Stimulated activated CD8-positive, alpha-beta memory T cell treated with anti-CD3 and anti-CD28 coated beads, Interleukin-12 subunit alpha, Interleukin-12 subunit beta, amount 100 ng/mL, for 1 hour (primary cell): ENCODE results near the gene SHANK2.

Source experiments
- DNase-seq: peaks from one replicate; pipeline ENCODE4 v3.0.0-alpha.2; 2020; ENCODE audit warnings: low read depth

Gene SHANK2

GRCh38 chr11:71222318-71223080, 29.9 kb downstream of the SHANK2 start:
- no peak for DNase-seq

GRCh38 chr11:71221821-71222220, 30.6 kb downstream of the SHANK2 start:
- DNase-seq = no peak

GRCh38 chr11:71221201-71221600, 31.2 kb downstream of the SHANK2 start:
- DNase-seq = no peak

GRCh38 chr11:71218789-71219499, 33.4 kb downstream of the SHANK2 start:
- no peak for DNase-seq

- DNase-seq = no peak
Observed at GRCh38 chr11:71215425-71215965, 36.9 kb downstream of the SHANK2 start.

DNA sequence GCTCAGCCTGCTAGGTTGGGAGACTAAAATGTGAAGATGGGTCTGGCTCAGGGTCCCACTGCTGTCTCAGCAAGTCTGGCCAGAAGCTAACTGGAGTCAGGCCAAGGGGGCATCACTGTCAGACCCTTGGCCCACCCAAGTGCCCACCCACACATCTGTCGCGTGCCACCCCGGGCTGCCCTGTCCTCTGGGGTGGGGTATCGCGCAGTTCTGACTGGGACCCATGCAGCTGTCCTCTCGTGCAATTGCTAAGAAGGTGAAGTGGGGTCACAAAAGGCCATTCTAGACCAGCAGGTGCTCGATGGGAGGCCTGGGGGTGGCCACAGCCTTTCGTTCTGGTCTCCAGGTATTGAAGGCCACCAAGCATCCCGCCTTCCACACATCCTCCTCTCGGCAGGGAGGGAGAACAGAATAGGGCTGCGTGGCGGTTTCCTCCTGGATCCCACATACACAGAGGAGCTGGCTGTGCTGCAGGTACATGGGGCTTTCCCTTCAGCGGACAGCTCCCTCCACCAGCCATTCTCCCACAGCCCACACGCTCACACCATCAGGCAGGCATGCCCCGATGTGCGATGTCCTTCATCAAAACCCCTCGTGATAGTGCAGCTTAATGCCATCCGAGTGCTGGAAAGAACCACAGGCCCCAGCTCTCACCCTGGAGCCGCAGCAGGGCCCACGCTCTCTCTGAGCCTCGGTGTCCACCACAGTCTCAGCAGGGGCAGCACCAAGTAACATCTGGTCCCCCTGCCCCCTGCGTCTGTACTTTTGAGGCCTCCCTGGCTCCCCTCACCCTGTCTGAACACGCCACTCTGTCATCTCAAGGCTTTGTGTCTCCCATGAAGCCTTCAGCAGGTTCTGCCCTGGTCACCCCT, 37.6 kb downstream of the SHANK2 start:
- no peak for DNase-seq

DNA sequence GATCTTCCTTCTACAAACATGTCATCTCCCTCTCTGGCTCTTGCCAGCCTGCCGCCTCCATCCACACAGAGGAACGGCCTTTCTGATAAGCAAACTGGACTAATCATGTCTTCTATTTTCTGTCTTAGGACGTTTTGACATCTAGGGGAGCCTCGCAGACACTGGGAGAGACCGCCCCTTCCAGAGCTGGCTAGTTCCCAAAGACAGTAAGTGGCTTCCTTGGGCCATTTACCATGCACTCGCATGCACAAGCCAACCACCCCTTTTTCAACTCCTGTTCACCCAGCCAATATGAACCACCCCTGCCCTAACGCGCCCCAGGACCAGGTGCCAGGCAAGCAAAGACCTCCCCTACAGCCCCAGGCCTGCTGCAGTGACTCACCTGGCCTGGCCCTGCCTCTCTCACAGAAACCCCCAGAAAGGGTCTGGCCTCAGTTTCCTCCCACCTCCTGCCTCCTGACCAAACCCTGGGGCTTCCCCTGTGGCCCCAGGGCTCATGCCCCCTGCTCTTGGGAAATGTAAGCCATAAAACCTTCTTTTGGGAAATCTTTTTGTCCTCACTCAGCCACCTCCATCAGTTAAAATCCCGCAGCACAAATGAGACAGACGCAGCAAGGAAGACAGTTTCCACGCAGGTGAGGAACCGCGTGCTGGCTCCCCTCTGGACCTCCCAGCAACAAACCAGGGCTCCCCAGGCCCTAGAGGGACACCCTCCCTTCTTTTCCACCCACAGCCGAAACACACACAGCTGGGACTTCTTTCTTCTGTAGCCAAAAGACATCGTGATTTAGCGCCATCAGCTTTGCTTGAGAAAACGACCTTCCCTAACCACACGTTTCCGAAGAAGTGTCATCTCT, 38.5 kb downstream of the SHANK2 start:
- no peak for DNase-seq

DNA sequence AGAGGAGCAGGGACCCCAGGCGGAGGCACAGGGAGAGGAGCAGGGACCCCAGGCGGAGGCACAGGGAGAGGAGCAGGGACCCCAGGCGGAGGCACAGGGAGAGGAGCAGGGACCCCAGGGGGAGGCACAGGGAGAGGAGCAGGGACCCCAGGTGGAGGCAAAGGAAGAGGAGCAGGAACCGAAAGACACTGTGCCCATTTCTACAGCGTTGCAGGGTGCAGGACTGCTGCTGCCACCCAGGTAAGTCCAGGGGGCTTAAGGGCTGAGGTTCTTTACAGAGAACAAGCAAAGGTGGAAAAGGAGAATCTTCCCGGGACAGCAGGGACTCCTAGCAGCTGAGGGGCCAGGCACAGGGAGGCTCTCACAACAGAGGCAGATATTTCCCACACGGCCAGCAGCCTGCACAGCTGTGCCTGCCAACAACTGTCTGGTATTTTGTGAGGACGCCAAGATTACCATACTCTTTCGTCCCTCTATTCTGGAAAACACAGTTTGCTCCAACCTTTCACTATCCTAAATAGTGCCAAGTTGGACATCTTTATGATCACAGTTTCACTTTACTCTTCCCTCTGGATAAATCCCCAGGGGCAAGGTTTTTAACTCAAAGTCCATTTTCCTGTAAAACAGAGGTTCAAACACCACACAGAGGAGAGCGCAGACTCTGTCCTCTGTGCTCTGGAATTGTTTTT, 39.4 kb downstream of the SHANK2 start:
- DNase-seq = no peak

DNA sequence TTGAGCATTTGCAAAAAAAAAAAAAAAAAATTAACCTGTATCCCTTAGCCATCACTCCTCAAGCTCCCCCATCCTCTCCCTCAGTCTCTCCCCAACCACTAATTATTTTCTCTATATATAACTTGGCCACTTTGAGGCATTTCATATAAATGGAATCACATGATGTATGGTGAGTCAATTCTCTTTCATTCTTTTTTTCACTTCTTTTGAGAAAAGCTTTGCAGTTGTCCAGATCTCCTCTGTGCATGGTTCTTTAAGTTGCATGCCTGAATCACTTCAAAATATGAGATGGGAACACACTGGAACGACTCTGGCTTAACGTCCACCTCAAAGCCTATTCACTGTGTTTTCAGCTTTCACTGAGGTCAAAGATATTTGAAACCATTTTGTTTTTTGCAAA, 40.7 kb downstream of the SHANK2 start:
- DNase-seq = no peak

DNA sequence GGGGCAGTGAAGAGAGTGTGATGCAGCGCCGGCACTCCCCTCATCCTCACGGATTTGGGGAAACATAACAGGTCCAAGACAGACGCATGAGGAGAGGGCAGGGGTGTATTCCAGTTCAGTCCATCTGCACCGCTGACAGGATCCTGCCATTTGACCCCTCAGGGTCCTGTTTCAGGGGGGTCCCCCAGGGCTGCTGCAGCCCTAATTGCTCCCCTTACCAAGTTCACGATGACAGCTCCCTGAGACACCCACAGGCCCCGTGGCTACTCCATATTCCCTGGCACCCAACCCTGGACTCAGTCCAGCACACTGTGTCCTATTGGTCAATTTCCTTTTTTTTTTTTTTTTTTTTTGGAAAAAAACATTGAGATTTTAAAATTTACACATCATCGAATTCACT, 41.5 kb downstream of the SHANK2 start:
- DNase-seq = no peak

DNA sequence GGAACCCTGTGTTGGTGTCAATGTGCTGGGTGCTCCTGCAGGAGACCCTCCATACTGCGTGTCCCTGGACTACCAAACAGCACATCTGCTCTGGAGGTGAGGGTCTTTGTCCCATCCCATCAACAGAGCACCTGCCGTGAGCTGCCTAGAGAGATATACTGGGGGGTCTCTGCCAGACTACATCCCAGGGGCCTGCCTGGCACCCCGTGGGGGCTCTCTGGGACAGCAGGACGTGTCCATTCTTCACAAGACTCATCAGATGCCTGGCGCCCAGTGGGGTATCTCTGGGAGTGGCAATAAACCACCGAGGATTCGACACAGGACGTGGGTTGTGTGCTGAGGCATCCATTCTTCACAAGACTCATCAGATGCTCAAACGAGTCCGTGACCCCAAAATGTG, 42.7 kb downstream of the SHANK2 start:
- no peak for DNase-seq

- DNase-seq = no peak
Observed at GRCh38 chr11:71209181-71209580, 43.2 kb downstream of the SHANK2 start.

DNA sequence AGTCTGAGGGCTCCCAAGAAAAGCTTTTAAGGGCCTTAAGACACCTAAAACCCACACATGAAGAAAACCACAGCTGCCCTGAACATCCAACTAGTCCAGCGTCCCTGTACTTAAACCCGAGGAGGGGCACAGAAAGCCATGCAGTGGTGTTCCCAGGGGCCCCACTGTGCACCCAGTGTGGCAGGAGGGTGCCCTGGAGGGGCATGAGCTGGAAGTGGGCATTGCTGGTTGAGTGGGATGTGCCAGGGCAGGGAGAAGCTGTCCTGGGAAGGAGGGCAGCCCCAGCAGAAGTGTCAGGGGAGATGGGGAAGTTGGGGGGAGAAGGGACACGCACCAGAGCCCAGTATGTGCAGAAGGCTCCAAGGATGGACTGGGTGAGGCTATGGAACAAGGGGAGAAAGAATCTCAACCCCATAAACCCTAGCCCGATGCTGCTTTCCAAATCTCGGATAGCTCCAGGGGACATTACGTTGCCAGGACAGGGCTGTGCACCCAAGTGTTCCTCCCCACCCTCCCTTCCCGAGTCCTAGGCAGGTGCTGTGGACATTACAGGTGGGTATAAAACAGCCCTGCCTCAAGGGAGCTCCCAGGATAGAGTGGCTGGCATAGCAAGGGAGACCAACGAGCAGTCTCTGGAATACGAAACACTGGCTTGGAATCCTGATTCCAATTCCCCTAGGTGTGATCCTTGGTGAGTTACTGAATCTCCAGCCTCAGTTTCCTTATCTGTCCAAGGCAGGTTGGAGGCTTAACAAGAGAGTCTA, 44.2 kb downstream of the SHANK2 start:
- no peak for DNase-seq

DNA sequence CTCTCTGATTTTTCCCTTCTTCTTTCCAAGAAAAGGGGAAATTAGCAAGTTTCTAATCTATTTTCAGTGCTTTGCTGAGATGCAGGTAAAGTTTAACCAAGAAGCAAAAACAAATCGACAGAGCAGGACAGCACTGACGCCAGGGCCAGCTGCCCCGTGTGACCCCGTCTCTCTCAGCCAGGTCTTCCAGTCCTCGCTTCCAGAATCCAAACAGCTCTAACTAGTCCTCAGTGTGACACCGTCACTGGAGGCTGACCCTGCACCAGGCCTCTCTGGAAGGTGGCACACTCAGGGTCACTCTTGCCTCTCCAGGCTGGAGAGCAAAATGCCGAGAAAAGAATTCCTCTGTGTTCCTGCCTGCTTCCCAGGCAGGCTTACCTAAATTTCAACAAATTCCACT, 44.8 kb downstream of the SHANK2 start:
- no peak for DNase-seq

DNA sequence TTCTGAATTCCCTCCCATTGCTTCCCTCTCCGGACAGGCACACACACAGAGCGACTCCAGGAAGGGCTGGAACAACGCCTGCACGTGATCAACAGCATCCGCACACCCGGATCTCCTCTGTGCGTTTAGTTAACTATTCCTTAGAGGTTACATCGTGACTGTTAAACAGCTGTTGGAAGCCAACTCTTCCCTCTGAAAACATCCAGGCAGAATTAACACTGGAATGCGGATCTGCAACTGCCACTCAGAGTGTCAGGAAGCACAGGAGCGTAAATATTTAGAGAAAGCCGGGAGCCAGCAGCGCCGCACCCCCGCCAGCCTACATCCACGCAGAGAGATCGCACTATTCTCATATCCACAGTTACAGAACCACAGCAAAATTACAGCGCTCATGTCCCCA, 46.2 kb downstream of the SHANK2 start:
- no peak for DNase-seq

- no peak for DNase-seq
Observed at GRCh38 chr11:71204748-71205664, 47.4 kb downstream of the SHANK2 start.

DNA sequence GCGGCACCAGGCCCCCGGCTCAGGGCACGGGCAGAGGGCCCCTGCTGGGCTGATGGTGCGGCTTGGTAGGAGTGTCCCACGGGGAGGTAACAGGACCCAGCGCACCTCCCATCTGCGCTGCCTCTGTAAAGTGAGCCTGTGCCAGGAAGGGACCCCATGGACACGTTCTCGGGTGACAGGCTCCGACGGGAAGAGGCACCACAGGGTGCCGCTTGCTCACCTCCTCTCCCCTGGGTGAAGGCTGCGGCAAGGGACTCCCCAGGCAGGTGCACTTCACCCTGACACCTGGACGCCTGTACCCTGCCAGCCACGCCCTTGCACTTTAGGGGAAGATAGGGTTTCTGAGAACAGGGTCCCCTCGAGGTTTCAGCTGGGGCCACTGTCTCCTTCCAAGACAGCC, 48.1 kb downstream of the SHANK2 start:
- no peak for DNase-seq

GRCh38 chr11:71203681-71204080, 48.7 kb downstream of the SHANK2 start:
- no peak for DNase-seq

GRCh38 chr11:71202966-71203365, 49.4 kb downstream of the SHANK2 start:
- DNase-seq = no peak
